ENCODE results near the gene KCNT2.
"Not testable (repeated sequence)": the region's sequence is repeated elsewhere in the genome, so short reads cannot be mapped to it uniquely, and the experiment has no call there.

Gene KCNT2

DNA sequence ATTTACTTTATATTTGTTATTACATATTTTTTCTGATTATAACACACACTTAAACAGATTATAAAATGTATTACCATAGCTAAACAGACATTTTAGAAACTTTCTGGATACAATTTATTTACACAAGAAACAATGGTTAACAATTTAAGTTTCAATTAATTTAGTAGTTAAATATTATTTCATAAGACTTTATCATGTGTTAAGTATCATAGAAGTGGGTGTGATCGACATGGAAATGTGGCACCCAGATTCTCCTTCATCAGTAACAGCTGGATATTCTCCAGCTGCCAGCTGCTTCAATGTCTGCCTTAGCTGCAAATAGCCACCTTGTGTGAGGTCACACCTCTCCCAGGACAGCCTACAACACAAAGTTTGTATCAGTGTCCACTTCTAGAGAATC is 97.8 kb downstream of the KCNT2 start:
- DNase-seq = no peak

GRCh38 chr1:196504224-196504623 is 104.0 kb downstream of the KCNT2 start:
- not testable (repeated sequence) for DNase-seq

- DNase-seq = no peak
These were observed 105.8 kb downstream of the KCNT2 start for GRCh38 chr1:196502437-196502836.

GRCh38 chr1:196501760-196502428 is 106.3 kb downstream of the KCNT2 start:
- DNase-seq = no peak

DNA sequence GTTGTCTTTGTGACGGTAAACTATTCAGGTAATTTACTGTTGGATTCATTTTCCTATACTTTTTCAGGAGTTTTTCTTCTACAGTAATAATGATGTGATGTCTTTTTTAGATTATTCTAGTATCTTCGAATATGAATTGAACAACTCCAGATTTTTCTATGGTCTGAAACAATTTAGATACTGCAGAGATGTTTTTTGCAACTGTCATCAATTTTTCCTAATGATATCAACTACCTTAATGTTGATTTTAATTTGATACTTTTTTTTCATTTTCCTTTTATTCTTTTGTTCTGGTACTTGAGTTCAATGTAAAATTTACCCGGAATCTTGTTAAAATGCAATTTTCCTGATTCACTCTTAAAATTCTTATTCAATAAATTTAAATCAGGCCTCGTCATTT is 110.4 kb downstream of the KCNT2 start:
- no peak for DNase-seq

DNA sequence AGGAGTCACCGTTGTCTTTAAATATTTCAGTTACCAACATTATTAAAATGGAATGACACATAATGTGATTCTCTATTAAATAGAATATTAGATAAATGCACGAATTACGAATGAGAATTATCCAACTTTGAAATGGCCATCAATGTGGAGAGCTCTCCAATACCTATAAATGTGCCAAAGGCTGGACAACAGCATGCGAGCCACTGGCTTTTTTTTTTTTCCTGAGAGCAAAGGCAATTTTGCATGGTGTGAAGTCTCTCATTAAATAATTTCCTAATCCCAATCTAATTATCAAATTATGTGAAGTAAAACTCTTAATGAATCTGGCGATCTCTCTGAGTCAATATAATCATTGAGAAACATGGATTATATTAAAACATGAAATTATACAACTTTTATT is 113.5 kb downstream of the KCNT2 start:
- DNase-seq = no peak

GRCh38 chr1:196493881-196494280 is 114.4 kb downstream of the KCNT2 start:
- no peak for DNase-seq

DNA sequence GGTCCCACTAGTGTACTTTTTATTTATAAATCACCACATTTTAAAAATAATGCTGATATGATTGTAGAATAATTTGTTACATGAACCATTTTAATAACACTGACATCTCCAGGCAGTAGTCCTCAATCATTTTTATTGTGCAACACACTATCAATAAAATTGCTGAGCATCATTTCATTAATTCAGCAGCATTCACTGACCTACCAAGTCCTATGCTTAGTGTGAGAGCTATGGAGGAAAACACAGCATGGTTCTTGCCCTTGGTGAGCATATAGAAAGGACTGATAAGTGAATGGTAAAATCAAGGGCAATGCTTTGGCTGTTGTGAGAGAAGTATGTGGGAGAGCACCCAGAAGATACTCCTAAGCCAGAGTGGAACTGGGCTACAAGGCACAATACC is 119.7 kb downstream of the KCNT2 start:
- no peak for DNase-seq

DNA sequence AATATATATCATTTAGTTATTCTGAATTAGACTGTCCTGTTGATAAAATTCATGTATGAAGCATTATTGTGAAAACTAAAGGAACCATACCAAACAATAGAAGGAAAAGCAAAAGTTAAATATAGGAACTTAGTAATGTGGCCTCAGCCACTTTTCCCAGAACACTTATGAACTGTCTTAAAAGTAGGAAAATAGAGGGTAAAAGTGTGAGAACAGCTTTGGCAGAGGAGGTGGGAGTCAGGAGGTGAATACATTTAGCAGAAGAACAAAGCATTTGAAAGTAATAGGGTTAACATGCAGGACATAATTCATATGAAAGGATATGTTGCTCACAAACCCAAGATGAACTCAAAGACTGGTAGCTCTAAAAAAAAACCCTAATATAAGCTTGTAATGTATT is 121.9 kb downstream of the KCNT2 start:
- DNase-seq = no peak

GRCh38 chr1:196481616-196482015 is 126.6 kb downstream of the KCNT2 start:
- no peak for DNase-seq

- no peak for DNase-seq
These were observed 131.0 kb downstream of the KCNT2 start for GRCh38 chr1:196477262-196477661.

- DNase-seq = no peak
These were observed 140.9 kb downstream of the KCNT2 start for GRCh38 chr1:196467230-196467925.

DNA sequence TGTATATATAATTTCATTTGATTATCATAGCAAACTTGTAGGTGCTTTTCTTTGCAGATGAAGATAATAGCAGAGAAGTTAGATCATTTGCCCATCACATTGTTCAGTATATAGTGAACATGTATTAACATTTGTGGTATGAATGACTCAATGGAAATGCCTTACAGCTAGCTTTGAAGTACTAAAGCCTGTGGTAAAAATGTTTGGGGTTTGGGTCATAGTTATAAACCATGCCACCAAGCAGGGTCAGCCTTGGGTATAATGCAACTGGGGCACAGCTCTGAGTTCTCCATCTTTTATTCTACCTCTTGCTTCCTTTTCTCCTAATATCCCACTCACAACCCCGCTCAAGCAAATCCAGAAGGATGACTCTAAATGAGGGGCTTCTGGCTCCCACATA is 141.6 kb downstream of the KCNT2 start:
- DNase-seq = no peak

DNA sequence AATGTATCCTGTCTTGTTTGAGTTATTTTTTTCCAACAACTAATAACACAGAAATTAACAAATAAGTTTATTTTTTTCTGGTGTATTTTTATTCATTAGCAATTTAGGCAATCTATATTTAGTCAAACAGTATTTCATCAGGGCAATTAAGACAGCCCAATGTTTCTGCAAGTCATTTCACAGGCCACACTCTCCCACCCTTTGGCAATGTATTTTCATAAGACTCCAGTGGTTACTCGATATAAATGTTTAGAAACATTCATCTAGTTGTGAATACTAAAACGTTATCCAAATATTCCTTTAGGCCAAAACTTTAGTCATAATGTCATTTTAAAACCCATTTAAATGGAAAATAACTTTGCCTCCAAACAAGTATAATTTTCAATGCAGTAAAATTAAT is 142.1 kb downstream of the KCNT2 start:
- no peak for DNase-seq

DNA sequence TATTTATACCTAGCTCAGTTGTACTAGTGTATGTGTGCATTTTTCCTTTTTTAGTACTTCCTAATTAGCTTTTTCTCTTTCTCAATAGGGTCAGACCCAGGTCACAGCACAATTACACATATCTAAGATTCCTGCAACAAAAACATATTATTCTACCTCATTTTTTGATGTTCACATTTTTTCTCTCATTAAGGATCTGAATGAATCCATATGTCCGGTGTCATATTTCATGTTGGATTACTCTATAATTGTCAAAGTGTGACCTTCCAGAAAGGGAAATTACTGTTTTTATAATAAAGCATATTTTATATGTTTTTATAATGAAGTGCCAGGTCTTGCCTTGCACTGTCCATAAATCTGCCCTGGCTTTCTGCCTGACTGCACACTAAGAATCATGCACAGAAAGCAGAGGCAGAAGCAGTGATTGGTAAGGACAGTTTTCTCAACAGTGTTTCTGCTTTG is 143.7 kb downstream of the KCNT2 start:
- no peak for DNase-seq

DNA sequence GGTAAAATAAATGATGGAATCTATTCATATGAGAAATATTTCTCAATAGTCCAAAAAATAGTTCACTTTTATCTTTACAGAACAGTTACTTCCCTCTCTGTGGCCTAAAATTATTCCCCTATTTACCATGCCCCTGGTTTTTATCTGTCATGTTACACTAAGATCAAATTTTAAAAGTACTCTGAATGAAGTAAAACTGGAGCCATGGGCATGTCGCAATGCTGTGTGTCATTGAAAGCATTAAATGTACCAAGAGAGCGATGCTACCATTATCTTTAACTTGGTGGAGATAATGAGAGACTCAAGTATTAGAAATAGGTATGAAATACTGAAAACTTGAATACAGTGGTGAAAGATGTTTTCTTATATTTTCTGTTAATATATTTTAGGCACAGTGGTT is 146.2 kb downstream of the KCNT2 start:
- no peak for DNase-seq

DNA sequence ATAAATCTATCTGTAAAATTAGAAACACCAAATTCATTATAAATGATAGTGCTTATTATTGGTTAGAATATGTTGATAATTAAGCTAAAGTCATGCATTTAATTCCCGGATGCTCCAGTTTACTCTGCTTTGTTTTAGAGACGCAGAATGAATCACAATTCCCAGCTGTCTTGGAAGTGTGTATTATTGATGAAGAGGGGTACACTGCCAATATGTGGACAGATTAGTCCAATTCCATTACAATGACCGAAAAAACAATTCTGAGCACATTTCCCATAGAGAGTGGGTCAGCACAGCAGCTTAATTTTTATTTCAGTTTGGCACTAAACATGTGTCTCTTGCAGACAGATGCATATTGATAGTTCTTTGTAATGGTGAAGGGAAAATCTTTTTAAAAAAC is 146.7 kb downstream of the KCNT2 start:
- no peak for DNase-seq

- DNase-seq = no peak
These were observed 148.9 kb downstream of the KCNT2 start for GRCh38 chr1:196459383-196459782.

DNA sequence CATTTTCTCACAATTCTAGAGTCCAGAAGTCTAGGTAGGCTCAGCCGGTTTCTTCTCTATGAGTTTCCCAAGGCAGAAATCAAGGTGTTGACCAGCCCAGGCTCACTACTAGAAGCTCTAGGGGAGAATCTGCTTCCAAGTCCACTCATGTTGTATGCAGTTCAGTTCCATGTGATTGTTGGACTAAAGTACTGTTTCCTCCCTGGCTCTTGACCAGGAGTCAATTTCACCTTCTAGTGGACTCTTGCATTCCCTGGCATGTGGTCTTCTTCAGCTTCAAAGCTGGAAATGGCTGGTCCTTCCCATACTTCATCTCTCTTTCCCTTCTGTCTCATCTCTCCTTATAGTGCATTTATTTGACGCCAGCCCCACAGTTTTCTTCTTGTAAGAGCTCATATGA is 153.4 kb downstream of the KCNT2 start:
- no peak for DNase-seq

- no peak for DNase-seq
These were observed 157.1 kb downstream of the KCNT2 start for GRCh38 chr1:196451103-196451502.

DNA sequence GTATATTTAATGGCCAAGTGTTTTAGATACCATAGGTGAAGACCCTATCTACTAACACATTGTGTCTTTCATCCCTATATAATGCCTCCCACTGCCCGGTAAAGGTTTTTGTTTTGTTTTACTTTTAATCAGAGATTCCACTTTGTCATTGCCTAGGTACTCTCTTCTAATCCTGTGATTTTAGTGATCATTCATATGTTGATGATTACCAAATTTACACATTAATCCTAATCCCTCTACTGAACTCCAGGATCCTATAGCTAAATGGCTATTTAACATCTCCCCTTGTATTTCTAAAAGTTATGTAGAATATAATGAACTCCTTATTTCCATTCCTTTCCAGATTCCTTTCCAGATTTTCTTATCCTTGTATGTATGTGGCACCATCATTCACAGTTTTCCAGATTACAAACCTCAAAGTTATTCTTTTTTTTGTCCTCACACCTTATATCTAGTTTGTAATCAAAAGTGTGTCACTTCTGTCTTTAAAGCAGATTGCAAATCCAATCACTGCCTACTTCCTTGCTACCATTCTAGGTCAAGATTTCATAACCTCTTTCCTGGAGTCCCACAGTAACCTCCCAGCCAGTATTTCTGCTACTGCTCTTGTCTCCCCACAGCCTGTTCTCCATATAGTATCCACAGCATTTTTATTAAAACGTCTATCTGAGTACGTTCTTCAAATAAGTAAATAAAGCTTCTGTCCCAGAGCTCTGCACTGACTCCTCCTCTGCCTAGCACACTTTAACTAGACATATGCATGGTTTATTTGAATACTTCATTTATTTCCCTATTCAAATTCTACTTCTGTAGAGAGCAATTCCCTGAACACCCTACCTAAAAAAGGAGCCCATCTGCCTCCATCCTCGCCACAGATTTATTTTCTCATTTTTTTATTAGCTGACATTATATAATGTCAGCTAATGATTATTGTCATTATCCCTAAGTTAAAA is 157.8 kb downstream of the KCNT2 start:
- no peak for DNase-seq

- DNase-seq = no peak
These were observed 158.8 kb downstream of the KCNT2 start for GRCh38 chr1:196449460-196449859.

GRCh38 chr1:196445775-196446174 is 162.5 kb downstream of the KCNT2 start:
- no peak for DNase-seq

DNA sequence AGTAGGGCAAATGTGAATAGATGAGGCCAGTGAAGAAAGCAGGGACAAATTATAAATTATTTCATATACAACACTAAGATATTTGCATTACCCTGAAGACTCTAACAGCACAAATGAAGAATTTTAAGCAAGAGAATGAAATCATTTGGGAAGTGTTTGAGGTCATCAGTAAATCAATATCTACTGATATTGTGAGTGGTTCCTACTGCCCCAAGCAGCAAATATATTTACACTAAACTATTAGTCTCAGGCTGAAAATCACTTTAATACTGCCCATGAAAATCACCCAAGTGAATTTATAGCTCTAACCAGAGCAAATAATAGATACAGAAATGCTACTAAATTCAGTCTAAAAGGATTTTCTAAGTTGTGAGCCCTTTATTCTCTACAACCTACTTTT is 163.6 kb downstream of the KCNT2 start:
- no peak for DNase-seq
